GM12878 (cell line): ENCODE results near the gene MCFD2. TPM values are rescaled to one million over a fixed set of nuclear protein-coding genes. Genes with fewer than 3 reads are reported as not detected.
A peak's percentile ranks its signal among the peaks of the same experiment; 100 is the strongest.

Experiments
- ATAC-seq: fragments of 200-7000 bp; cut with Tn5 transposase; 3 replicates; pipeline ENCODE4 v1.9.1; 2020; ENCODE audit warnings: mild to moderate bottlenecking, moderate library complexity
- BruUV-seq: library from RNA; stranded (reverse); fragments of 400-500 nt; replicated peaks from 2 replicates; lab custom pipeline; 2021; lab: Mats Ljungman, UMichigan
- CTCF ChIA-PET: fragments of 300-600 bp; sonication (Branson Sonifier 250); formaldehyde crosslinking; extraction: SDS; loops from one replicate; lab custom pipeline; 2021; ENCODE audit warnings: inconsistent platforms; lab: Yijun Ruan, JAX
- POLR2A ChIA-PET: fragments of 350-600 bp; formaldehyde crosslinking; extraction: SDS; loops from one replicate; lab custom pipeline; 2021; ENCODE audit warnings: inconsistent platforms; lab: Charles Lee
- RAD21 ChIA-PET: fragments of 300-600 bp; sonication (Branson Sonifier 250); formaldehyde crosslinking; loops from one replicate; lab custom pipeline; 2023; ENCODE audit warnings: antibody characterized with exemption; ENCODE audit not compliant: unreplicated experiment; lab: Charles Lee
- SMC1A ChIA-PET: fragments of 300-600 bp; sonication (Branson Sonifier 250); formaldehyde crosslinking; loops from one replicate; lab custom pipeline; 2023; ENCODE audit not compliant: unreplicated experiment, uncharacterized antibody; lab: Charles Lee
- DNase-seq: peaks from one replicate; pipeline ENCODE4 v3.0.0-alpha.2; 2011; ENCODE audit warnings: low read depth, low spot score
- FAIRE-seq: peaks from 3 replicates; lab custom pipeline; 2011; peaks lifted over from hg19 to GRCh38; lab: Jason Lieb, UNC
- H2AFZ ChIP-seq: 2 replicates; pipeline ENCODE4 v1.6.0; 2011; ENCODE audit warnings: low read depth, low read length, control low read depth; ENCODE audit not compliant: control insufficient read depth
- H3K27ac ChIP-seq: 2 replicates; pipeline ENCODE4 v1.5.1; 2011; ENCODE audit warnings: control low read depth; ENCODE audit not compliant: control insufficient read depth, insufficient read depth
- H3K27me3 ChIP-seq, 2 experiments: replicated peaks in 1 of 2; 2 replicates each; pipeline versions ENCODE4 v1.6.0 to v1.6.1; 2011; ENCODE audit warnings: low read length in 1 of 2; ENCODE audit not compliant: control insufficient read depth in 2 of 2, insufficient read depth in 2 of 2
- H3K36me3 ChIP-seq, 2 experiments: 2 replicates each; pipeline ENCODE4 v1.5.1; 2011; ENCODE audit warnings: low read length in 1 of 2; ENCODE audit not compliant: control insufficient read depth in 2 of 2, insufficient read depth in 2 of 2
- H3K4me1 ChIP-seq: 2 replicates; pipeline ENCODE4 v1.6.1; 2011; ENCODE audit warnings: mild to moderate bottlenecking, low read length, moderate library complexity, mixed read lengths; ENCODE audit not compliant: control insufficient read depth, insufficient read depth
- H3K4me2 ChIP-seq: 2 replicates; pipeline ENCODE4 v1.6.0; 2011; ENCODE audit warnings: control low read depth; ENCODE audit not compliant: control insufficient read depth, insufficient read depth
- H3K4me3 ChIP-seq: fragments of 200-600 bp; sonication (generic); 2 replicates; pipeline ENCODE4 v1.5.1; 2016
- H3K79me2 ChIP-seq: 2 replicates; pipeline ENCODE4 v1.6.0; 2011; ENCODE audit warnings: low read length; ENCODE audit not compliant: control insufficient read depth, insufficient read depth
- H3K9ac ChIP-seq: 2 replicates; pipeline ENCODE4 v1.8.0; 2011; ENCODE audit warnings: low read length, control low read depth, mixed read lengths; ENCODE audit not compliant: control insufficient read depth, insufficient read depth
- H3K9me3 ChIP-seq: replicated peaks from 3 replicates; pipeline ENCODE4 v1.5.1; 2011; ENCODE audit warnings: mild to moderate bottlenecking, low read length; ENCODE audit not compliant: control insufficient read depth, insufficient read depth
- H4K20me1 ChIP-seq: 2 replicates; pipeline ENCODE4 v1.6.0; 2011; ENCODE audit not compliant: control insufficient read depth, insufficient read depth
- BACH1 ChIP-seq: fragments of 450-650 bp; IDR thresholded peaks from 2 replicates; pipeline ENCODE4 v1.6.1; 2017; ENCODE audit warnings: mild to moderate bottlenecking, borderline replicate concordance
- HDGF ChIP-seq: fragments of 450-650 bp; IDR thresholded peaks from 2 replicates; pipeline ENCODE4 v1.6.1; 2016; ENCODE audit warnings: antibody characterized with exemption
- MLLT1 ChIP-seq: fragments of 450-650 bp; IDR thresholded peaks from 2 replicates; pipeline ENCODE4 v1.6.1; 2016; ENCODE audit warnings: mild to moderate bottlenecking
- SMARCA5 ChIP-seq: fragments of 450-650 bp; IDR thresholded peaks from 2 replicates; pipeline ENCODE4 v1.6.1; 2017; ENCODE audit warnings: mild to moderate bottlenecking
- WGBS: methylation state at CpG from one replicate; pipeline ENCODE4 v1.1.6; 2016; ENCODE audit warnings: low lambda C conversion rate; ENCODE audit not compliant: insufficient replicate concordance, insufficient coverage; ENCODE audit errors: missing lambda C conversion rate; 5-methylcytosine and 5-hydroxymethylcytosine counted together
- in situ Hi-C: fragments of 300-500 bp; cut with MboI; formaldehyde crosslinking; loops from 9 replicates; pipeline ENCODE4 v1.14.3; 2018; ENCODE audit warnings: mixed read lengths
- intact Hi-C: fragments of 100-400 bp; cut with micrococcal nuclease; formaldehyde crosslinking; loops from one replicate; pipeline ENCODE4 v1.14.2; 2022; ENCODE audit not compliant: unreplicated experiment
- polyA plus RNA-seq, 11 experiments: library from polyadenylated mRNA; depleted of rRNA in 4 of 11; unstranded in 6 of 11; stranded (reverse) in 5 of 11; fragments of >200 nt; fragmentation: Nextera tagmentation in 4 of 11; fragmentation: Illumina TruSeq in 1 of 11; extraction: Ambion mirVana in 4 of 11; extraction: Trizol in 1 of 11; gene quantifications; 1 replicate in 1 of 11; 2 replicates in 10 of 11; pipeline versions ENCODE4 v1.2.1 to v1.2.3, GENCODE V29; 2011 to 2016; ENCODE audit warnings: inconsistent platforms in 2 of 11, missing spikeins in 2 of 11, low read depth in 1 of 11
- total RNA-seq, 4 experiments: library from RNA; depleted of rRNA in 3 of 4; stranded (reverse); fragments of >200 nt in 3 of 4; fragmentation: Illumina TruSeq in 1 of 4; extraction: Trizol in 1 of 4; gene quantifications; 2 replicates each; pipeline versions ENCODE4 v1.2.1 to v1.2.3, GENCODE V29; 2013 to 2021

MCFD2 gene
- total and polyA plus RNA-seq, 10 of the 15 experiments (the other 5 are each of a cell fraction or from before 2014, with no cell fraction given), result 35.0 to 57.3 (median 40.3) TPM

GRCh38 chr2:46951290-46952064 is 35.9 kb upstream of the MCFD2 start:
- ATAC-seq, result peak; percentile 9; the same call in 1 of the 3 replicates
- POLR2A ChIA-PET, result interaction anchor here (1.0 kb wide), 1 partner anchor 9 kb away, joined by 4 read pairs; no protein-coding TSS in a partner anchor

More at GRCh38 chr2:46951290-46952064, 35.9 kb upstream of the MCFD2 start:
- H3K4me3 ChIP-seq, result no peak overlapping the region
- no peak for TF ChIP-seq BACH1
- no peak for TF ChIP-seq MLLT1
- TF ChIP-seq HDGF, result no peak
- TF ChIP-seq SMARCA5, result no peak
- H3K4me1 ChIP-seq, result peaks cover 17% of the 10 kb centered on the region
- TSS peak; percentile 50 for BruUV-seq
- no peak overlapping the region for H3K9ac ChIP-seq
- H2AFZ ChIP-seq, result no peak overlapping the region
- H4K20me1 ChIP-seq, result 0 out of 2 replicates have a peak, but pooled peaks cover 4% of the 10 kb centered on the region
- WGBS, result 91% methylated on average over 9 of the region's 9 CpGs
- H3K4me2 ChIP-seq, result no peak overlapping the region
- H3K9me3 ChIP-seq, result no peaks in the 10 kb centered on the region
- ChIA-PET CTCF (interaction anchor here (0.9 to 1.3 kb wide), 3 partner anchors 16 to 28 kb away, joined by 3 read pairs; no protein-coding TSS in a partner anchor), SMC1A (interaction anchor here (2.5 kb wide), 1 partner anchor 25 kb away, joined by 6 read pairs; no protein-coding TSS in a partner anchor), RAD21 (interaction anchor here (0.6 to 1.1 kb wide), 3 partner anchors 9 to 361 kb away, joined by 3 to 6 read pairs (median 4); no protein-coding TSS in a partner anchor)
- FAIRE-seq (no peak), DNase-seq (no peak)
- H3K27ac ChIP-seq, result peak overlapping the region; percentile 18; the same call in 1 of the 2 replicates
- peaks cover 16 to 18% of the 10 kb centered on the region in 2 experiments; a peak in 3 of 4 replicates for H3K36me3 ChIP-seq
- peaks cover 28% of the 10 kb centered on the region for H3K79me2 ChIP-seq
- in situ Hi-C loops (no loop called here), intact Hi-C loops (no loop called here)
- H3K27me3 ChIP-seq, result no peaks in the 10 kb centered on the region
